Measurements from ENCODE around the gene KCNJ6.

KCNJ6 gene

GRCh38 chr21:37845535-37845934, 70.7 kb downstream of the KCNJ6 start:
- no peak for TF ChIP-seq CTCF (IDR thresholded peaks at IDR 0.05)

- no peak for TF ChIP-seq CTCF (IDR thresholded peaks at IDR 0.05)
Observed at GRCh38 chr21:37843191-37843590, 73.1 kb downstream of the KCNJ6 start.

- TF ChIP-seq CTCF (IDR thresholded peaks at IDR 0.05): no peak
Observed at GRCh38 chr21:37842163-37842919, 73.9 kb downstream of the KCNJ6 start.

GRCh38 chr21:37837381-37837780, 78.9 kb downstream of the KCNJ6 start:
- no peak for TF ChIP-seq CTCF (IDR thresholded peaks at IDR 0.05)

- TF ChIP-seq CTCF (IDR thresholded peaks at IDR 0.05): no peak
Observed at GRCh38 chr21:37835481-37835880, 80.8 kb downstream of the KCNJ6 start.

- no peak for TF ChIP-seq CTCF (IDR thresholded peaks at IDR 0.05)
Observed at GRCh38 chr21:37833301-37833700, 83.0 kb downstream of the KCNJ6 start.

GRCh38 chr21:37829447-37829846, 86.8 kb downstream of the KCNJ6 start:
- TF ChIP-seq CTCF (IDR thresholded peaks at IDR 0.05): no peak

GRCh38 chr21:37828991-37829390, 87.3 kb downstream of the KCNJ6 start:
- TF ChIP-seq CTCF (IDR thresholded peaks at IDR 0.05): no peak

Data from LNCAP (cell line).